SK-N-SH (cell line): ENCODE measurements around the gene GPR15LG. TPM values are rescaled to one million over a fixed set of nuclear protein-coding genes. Genes with fewer than 3 reads are reported as not detected.

Source experiments
- CTCF ChIA-PET: fragments of 300-600, 350-600 bp; formaldehyde crosslinking; extraction: SDS; loops from one replicate; lab custom pipeline; 2021; lab: Yijun Ruan, JAX
- POLR2A ChIA-PET: fragments of 350-600 bp; sonication (Branson Sonifier 250); formaldehyde crosslinking; extraction: SDS; loops from one replicate; lab custom pipeline; 2020; ENCODE audit warnings: antibody characterized with exemption, inconsistent platforms; lab: Yijun Ruan, JAX
- DNase-seq: peaks from one replicate; pipeline ENCODE4 v3.0.0; 2012
- H2AFZ ChIP-seq: fragments of 200-600 bp; sonication (generic); 2 replicates; pipeline ENCODE4 v1.8.1; 2016; ENCODE audit warnings: antibody characterized with exemption, mild to moderate bottlenecking, low read depth
- H3F3A ChIP-seq: fragments of 200-600 bp; sonication (generic); replicated peaks from 2 replicates; pipeline ENCODE3; 2016; ENCODE audit warnings: antibody characterized with exemption, mild to moderate bottlenecking; ENCODE audit not compliant: insufficient read depth
- H3K27ac ChIP-seq, 2 experiments: fragments of 200-500 bp in 1 of 2; fragments of 200-600 bp in 1 of 2; sonication (Bioruptor generic) in 1 of 2; sonication (generic), shearing (Covaris generic) in 1 of 2; 2 replicates each; pipeline versions ENCODE4 v1.5.1 to v1.6.1; 2014 to 2016; ENCODE audit warnings: low read depth in 2 of 2, inconsistent platforms in 1 of 2, low read length in 1 of 2, mild to moderate bottlenecking in 1 of 2, mixed read lengths in 1 of 2
- H3K27me3 ChIP-seq: fragments of 200-600 bp; sonication (generic), shearing (Covaris generic); 2 replicates; pipeline ENCODE4 v1.6.1; 2016; ENCODE audit warnings: mixed run types; ENCODE audit not compliant: insufficient read depth
- H3K36me3 ChIP-seq, 2 experiments: fragments of 200-500 bp in 1 of 2; fragments of 200-600 bp in 1 of 2; sonication (Bioruptor generic) in 1 of 2; sonication (generic) in 1 of 2; replicated peaks in 1 of 2; 2 replicates each; pipeline versions ENCODE3 to v1.5.1; 2014 to 2016; ENCODE audit warnings: low read length in 1 of 2, mild to moderate bottlenecking in 1 of 2; ENCODE audit not compliant: insufficient read depth in 2 of 2, control insufficient read depth in 1 of 2
- H3K4me1 ChIP-seq, 2 experiments: fragments of 200-500 bp in 1 of 2; fragments of 200-600 bp in 1 of 2; sonication (Bioruptor generic) in 1 of 2; sonication (generic), shearing (Covaris generic) in 1 of 2; 2 replicates each; pipeline versions ENCODE4 v1.5.1 to v1.6.1; 2014 to 2016; ENCODE audit warnings: low read depth in 1 of 2, low read length in 1 of 2, mixed run types in 1 of 2; ENCODE audit not compliant: insufficient read depth in 2 of 2, control insufficient read depth in 1 of 2
- H3K4me2 ChIP-seq: fragments of 200-600 bp; sonication (generic), shearing (Covaris generic); 2 replicates; pipeline ENCODE4 v1.6.1; 2017; ENCODE audit warnings: mixed run types
- H3K4me3 ChIP-seq, 2 experiments: fragments of 200-500 bp in 1 of 2; fragments of 200-600 bp in 1 of 2; sonication (Bioruptor generic) in 1 of 2; sonication (generic), shearing (Covaris generic) in 1 of 2; 2 replicates each; pipeline versions ENCODE4 v1.5.1 to v1.8.1; 2014 to 2016; ENCODE audit warnings: low read depth in 2 of 2, inconsistent platforms in 1 of 2, low read length in 1 of 2, mild to moderate bottlenecking in 1 of 2, mixed read lengths in 1 of 2, moderate library complexity in 1 of 2
- H3K79me2 ChIP-seq: fragments of 200-600 bp; sonication (generic); 2 replicates; pipeline ENCODE4 v1.8.1; 2017; ENCODE audit warnings: mild to moderate bottlenecking; ENCODE audit not compliant: insufficient read depth
- H3K9ac ChIP-seq: fragments of 200-600 bp; sonication (generic); 2 replicates; pipeline ENCODE4 v1.6.1; 2017; ENCODE audit warnings: mixed run types
- H3K9me2 ChIP-seq: fragments of 200-600 bp; sonication (generic); 2 replicates; pipeline ENCODE4 v1.6.1; 2017; ENCODE audit warnings: mixed run types
- H3K9me3 ChIP-seq: fragments of 200-600 bp; sonication (generic); 2 replicates; pipeline ENCODE4 v1.6.1; 2017; ENCODE audit warnings: mixed run types, mild to moderate bottlenecking, moderate library complexity
- H4K20me1 ChIP-seq: fragments of 200-600 bp; sonication (generic); 2 replicates; pipeline ENCODE4 v1.6.1; 2017; ENCODE audit warnings: mild to moderate bottlenecking, mixed run types; ENCODE audit not compliant: insufficient read depth
- ELF1 ChIP-seq: IDR thresholded peaks from 2 replicates; pipeline ENCODE4 v1.4.0; 2012
- EP300 ChIP-seq, 2 experiments: IDR thresholded peaks; 2 replicates each; pipeline versions ENCODE4 v1.4.0 to v1.6.1; 2012; ENCODE audit warnings: borderline replicate concordance in 1 of 2, low read depth in 1 of 2, low read length in 1 of 2
- EZH2phosphoT487 ChIP-seq: fragments of 200-600 bp; sonication (generic); IDR thresholded peaks from 2 replicates; pipeline ENCODE4 v1.6.1; 2017; ENCODE audit warnings: low read depth, mixed run types, mild to moderate bottlenecking, antibody characterized with exemption, moderate library complexity, borderline replicate concordance
- FOSL2 ChIP-seq: IDR thresholded peaks from 2 replicates; pipeline ENCODE4 v1.4.0; 2012; ENCODE audit warnings: low read depth, mild to moderate bottlenecking, moderate library complexity, borderline replicate concordance
- FOXJ3 ChIP-seq: sonication (generic); formaldehyde crosslinking; IDR thresholded peaks from 2 replicates; pipeline ENCODE4 v1.5.1; 2020; ENCODE audit warnings: mild to moderate bottlenecking, missing genetic modification reagents
- FOXM1 ChIP-seq: IDR thresholded peaks from 2 replicates; pipeline ENCODE4 v1.4.0; 2012; ENCODE audit warnings: low read depth, mild to moderate bottlenecking
- GABPA ChIP-seq: IDR thresholded peaks from 2 replicates; pipeline ENCODE4 v1.4.0; 2012; ENCODE audit warnings: low read depth, mild to moderate bottlenecking
- JUND ChIP-seq: IDR thresholded peaks from 2 replicates; pipeline ENCODE4 v1.4.0; 2012
- MEF2A ChIP-seq: IDR thresholded peaks from 2 replicates; pipeline ENCODE4 v1.4.0; 2012; ENCODE audit warnings: low read depth, borderline replicate concordance
- MXI1 ChIP-seq: IDR thresholded peaks from 2 replicates; pipeline ENCODE4 v1.6.1; 2012; ENCODE audit warnings: mild to moderate bottlenecking, low read depth, low read length, improper control_type of control experiment
- PBX3 ChIP-seq: IDR thresholded peaks from 2 replicates; pipeline ENCODE4; 2012
- RAD21 ChIP-seq: IDR thresholded peaks from 2 replicates; pipeline ENCODE4 v1.6.1; 2012; ENCODE audit warnings: mild to moderate bottlenecking, low read length
- RCOR1 ChIP-seq: fragments of 150-350 bp; IDR thresholded peaks from 2 replicates; pipeline ENCODE4 v1.6.1; 2017; ENCODE audit warnings: antibody characterized with exemption, low read length
- REST ChIP-seq: IDR thresholded peaks from 2 replicates; pipeline ENCODE4 v1.6.1; 2012; ENCODE audit warnings: mild to moderate bottlenecking, low read depth, low read length, moderate library complexity
- RXRA ChIP-seq: IDR thresholded peaks from 2 replicates; pipeline ENCODE4 v1.4.0; 2012; ENCODE audit warnings: low read depth, mild to moderate bottlenecking, borderline replicate concordance
- SIN3A ChIP-seq: IDR thresholded peaks from 2 replicates; pipeline ENCODE4 v1.6.1; 2012; ENCODE audit warnings: low read depth, mild to moderate bottlenecking, low read length, moderate library complexity, borderline replicate concordance
- TAF1 ChIP-seq: IDR thresholded peaks from 2 replicates; pipeline ENCODE4 v1.6.1; 2012; ENCODE audit warnings: low read depth, mild to moderate bottlenecking, low read length, moderate library complexity, borderline replicate concordance
- TEAD4 ChIP-seq: IDR thresholded peaks from 2 replicates; pipeline ENCODE4 v1.4.0; 2012; ENCODE audit warnings: mild to moderate bottlenecking, borderline replicate concordance; ENCODE audit not compliant: insufficient read depth
- USF2 ChIP-seq: fragments of 150-350 bp; IDR thresholded peaks from 2 replicates; pipeline ENCODE4 v1.6.1; 2017; ENCODE audit warnings: antibody characterized with exemption, low read length, low read depth, borderline replicate concordance
- YY1 ChIP-seq: IDR thresholded peaks from 2 replicates; pipeline ENCODE4 v1.4.0; 2012; ENCODE audit warnings: low read depth, mild to moderate bottlenecking
- WGBS: methylation state at CpG from one replicate; pipeline ENCODE4 v1.1.6; 2017; ENCODE audit warnings: low lambda C conversion rate; 5-methylcytosine and 5-hydroxymethylcytosine counted together
- polyA plus RNA-seq, 3 experiments: library from polyadenylated mRNA; depleted of rRNA; stranded (reverse); fragments of >200 nt; gene quantifications; 2 replicates each; pipeline ENCODE4 v1.2.3, GENCODE V29; 2012
- TF ChIP-seq, protein P1 (sequence below): fragments of 200-600 bp; sonication (generic); IDR thresholded peaks from 2 replicates; pipeline ENCODE4 v1.6.1; 2017; ENCODE audit warnings: antibody characterized with exemption, mild to moderate bottlenecking, moderate library complexity
- TF ChIP-seq, protein P2 (sequence below): IDR thresholded peaks from 2 replicates; pipeline ENCODE4 v1.4.0; 2012; ENCODE audit warnings: low read depth

GPR15LG gene
- polyA plus RNA-seq, 1 of the 3 experiments (the other 2 are of a cell fraction), result not detected

DNA sequence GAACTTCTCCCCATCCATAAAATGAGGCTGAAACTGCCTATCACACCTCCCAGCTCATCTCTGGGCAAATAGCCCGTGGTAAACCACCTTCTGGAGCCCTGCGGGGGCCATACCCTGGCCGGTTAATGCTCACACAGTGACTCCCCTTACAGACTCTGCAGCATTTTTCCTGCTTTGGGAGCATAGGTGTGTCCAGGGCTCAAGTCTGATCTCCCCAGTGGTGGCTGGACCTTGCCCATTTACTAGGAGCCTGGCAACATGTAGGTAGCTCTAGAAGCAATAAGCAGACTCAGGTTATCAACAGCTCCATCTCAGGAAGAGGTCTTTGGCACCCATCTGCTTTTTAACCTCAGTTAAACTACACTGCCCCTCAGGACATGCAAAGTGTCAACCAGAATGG is 15.2 kb downstream of the GPR15LG start (continued):
- TF ChIP-seq USF2, result no peak
- no peak for TF ChIP-seq ELF1
- no peak for TF ChIP-seq GABPA
- TF ChIP-seq RCOR1, result no peak
- TF ChIP-seq PBX3, result no peak

- Histone ChIP-seq H3K4me3 (no peak overlapping the region), H3K4me2 (no peak overlapping the region), H3K27ac (no peak overlapping the region), H3K9me2 (no peaks in the 10 kb centered on the region), H3K9me3 (no peaks in the 10 kb centered on the region), H3F3A (no peaks in the 10 kb centered on the region), H3K27me3 (no peaks in the 10 kb centered on the region), H3K4me1 (peaks cover 0 to 11% of the 10 kb centered on the region in 2 experiments; a peak in 1 of 4 replicates), H3K79me2 (no peaks in the 10 kb centered on the region), H4K20me1 (no peaks in the 10 kb centered on the region), H3K36me3 (no peaks in the 10 kb centered on the region), H2AFZ (no peak overlapping the region), H3K9ac (no peak overlapping the region)
- POLR2A ChIA-PET, result no interaction called here
- WGBS, result 37% methylated on average over 2 of the region's 3 CpGs
- CTCF ChIA-PET, result interaction anchor here (1.2 kb wide), 1 partner anchor 14 kb away, joined by 3 read pairs; no protein-coding TSS in a partner anchor
- TF ChIP-seq FOXJ3 (CRISPR knock-in tag), result no peak
- no peak for TF ChIP-seq ELF1
- no peak for TF ChIP-seq YY1
- TF ChIP-seq, protein P1, sequence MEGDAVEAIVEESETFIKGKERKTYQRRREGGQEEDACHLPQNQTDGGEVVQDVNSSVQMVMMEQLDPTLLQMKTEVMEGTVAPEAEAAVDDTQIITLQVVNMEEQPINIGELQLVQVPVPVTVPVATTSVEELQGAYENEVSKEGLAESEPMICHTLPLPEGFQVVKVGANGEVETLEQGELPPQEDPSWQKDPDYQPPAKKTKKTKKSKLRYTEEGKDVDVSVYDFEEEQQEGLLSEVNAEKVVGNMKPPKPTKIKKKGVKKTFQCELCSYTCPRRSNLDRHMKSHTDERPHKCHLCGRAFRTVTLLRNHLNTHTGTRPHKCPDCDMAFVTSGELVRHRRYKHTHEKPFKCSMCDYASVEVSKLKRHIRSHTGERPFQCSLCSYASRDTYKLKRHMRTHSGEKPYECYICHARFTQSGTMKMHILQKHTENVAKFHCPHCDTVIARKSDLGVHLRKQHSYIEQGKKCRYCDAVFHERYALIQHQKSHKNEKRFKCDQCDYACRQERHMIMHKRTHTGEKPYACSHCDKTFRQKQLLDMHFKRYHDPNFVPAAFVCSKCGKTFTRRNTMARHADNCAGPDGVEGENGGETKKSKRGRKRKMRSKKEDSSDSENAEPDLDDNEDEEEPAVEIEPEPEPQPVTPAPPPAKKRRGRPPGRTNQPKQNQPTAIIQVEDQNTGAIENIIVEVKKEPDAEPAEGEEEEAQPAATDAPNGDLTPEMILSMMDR, result no peak
- TF ChIP-seq REST, result no peak
- no peak for TF ChIP-seq RAD21
- TF ChIP-seq TEAD4, result no peak
- no peak for TF ChIP-seq MEF2A
- no peak for TF ChIP-seq RCOR1
- TF ChIP-seq, protein P2, sequence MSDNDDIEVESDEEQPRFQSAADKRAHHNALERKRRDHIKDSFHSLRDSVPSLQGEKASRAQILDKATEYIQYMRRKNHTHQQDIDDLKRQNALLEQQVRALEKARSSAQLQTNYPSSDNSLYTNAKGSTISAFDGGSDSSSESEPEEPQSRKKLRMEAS, result no peak
- TF ChIP-seq MXI1, result no peak
- no peak for TF ChIP-seq RXRA
- TF ChIP-seq GABPA, result no peak
- no peak for TF ChIP-seq JUND
- no peak for TF ChIP-seq EP300 (IDR thresholded peaks at IDR 0.05; ENCODE audit: borderline replicate concordance in 1 of 2, low read depth in 1 of 2, low read length in 1 of 2)
- TF ChIP-seq EZH2phosphoT487, result no peak
- TF ChIP-seq FOSL2, result no peak
- no peak for TF ChIP-seq TAF1
- TF ChIP-seq SIN3A, result no peak
- no peak for TF ChIP-seq FOXM1
- DNase-seq, result no peak
Measured at GRCh38 chr10:84190621-84191020, 17.0 kb downstream of the GPR15LG start.
